ENCODE results near the gene NFAM1.

- TF ChIP-seq MAX (IDR thresholded peaks at IDR 0.05), result no peak
- no peak for TF ChIP-seq FOSL1 (IDR thresholded peaks at IDR 0.05; ENCODE audit: low read depth)
- no peak for TF ChIP-seq POLR2AphosphoS5 (IDR thresholded peaks at IDR 0.05; ENCODE audit: low read depth, low read length)
Observed at GRCh38 chr22:42443240-42444076, 11.3 kb upstream of the NFAM1 start.
